Aorta (tissue), 5 donors: ENCODE measurements around the gene SELENOS. TPM values are rescaled to one million over a fixed set of nuclear protein-coding genes. Genes with fewer than 3 reads are reported as not detected.

Source experiments
- ATAC-seq: fragments of 200-7000 bp; cut with Tn5 transposase; one replicate; pipeline ENCODE4 v1.9.1; 2022; ENCODE audit warnings: moderate library complexity; ENCODE audit not compliant: low FRiP score
- DNase-seq, 2 donors: peaks; one replicate each; pipeline ENCODE4 v3.0.0-alpha.2; 2020
- H3K27ac ChIP-seq, 2 donors: one replicate each; pipeline ENCODE4 v1.5.1; 2013; ENCODE audit warnings: low read length in 2 of 2, mild to moderate bottlenecking in 2 of 2, moderate library complexity in 2 of 2, control low read depth in 1 of 2, inconsistent platforms in 1 of 2, low read depth in 1 of 2
- H3K27me3 ChIP-seq, 2 donors: one replicate each; pipeline ENCODE4 v1.6.1; 2013; ENCODE audit warnings: control low read depth in 1 of 2, low read length in 1 of 2, mild to moderate bottlenecking in 1 of 2, moderate library complexity in 1 of 2; ENCODE audit not compliant: insufficient read depth in 2 of 2, control insufficient read depth in 1 of 2
- H3K36me3 ChIP-seq, 2 donors: one replicate each; pipeline ENCODE4 v1.6.1; 2013; ENCODE audit warnings: control low read depth in 1 of 2, low read length in 1 of 2, mild to moderate bottlenecking in 1 of 2; ENCODE audit not compliant: insufficient read depth in 2 of 2, control insufficient read depth in 1 of 2
- H3K4me1 ChIP-seq, 2 donors: one replicate each; pipeline ENCODE4 v1.6.1; 2013; ENCODE audit warnings: low read length in 2 of 2, control low read depth in 1 of 2, mild to moderate bottlenecking in 1 of 2, moderate library complexity in 1 of 2; ENCODE audit not compliant: insufficient read depth in 2 of 2, control insufficient read depth in 1 of 2
- H3K4me3 ChIP-seq, 2 donors: one replicate each; pipeline ENCODE4 v1.5.1; 2013; ENCODE audit warnings: low read length in 2 of 2, control low read depth in 1 of 2, mild to moderate bottlenecking in 1 of 2
- H3K9me3 ChIP-seq: one replicate; pipeline ENCODE4 v1.6.1; 2013; ENCODE audit warnings: mild to moderate bottlenecking, low read length; ENCODE audit not compliant: control insufficient read depth
- whole genome bisulfite sequencing, 2 donors: extraction: QIAGEN DNeasy Blood & Tissue Kit; methylation state at CpG; one replicate each; pipeline ENCODE4 v1.1.7; 2013; 5-methylcytosine and 5-hydroxymethylcytosine counted together
- intact Hi-C, 2 donors: fragments of 100-400 bp; cut with DNase I; formaldehyde crosslinking; loops; one replicate each; pipeline versions ENCODE4 v1.14.2 to v1.15.0; 2022
- polyA plus RNA-seq, 2 donors: library from polyadenylated mRNA; stranded (reverse); fragments of 200-250 nt; gene quantifications; one replicate each; pipeline ENCODE4 v1.2.3, GENCODE V29; 2013
- total RNA-seq, 2 donors: library from RNA; stranded (reverse); fragmentation: NEBNext Ultra II Directional; extraction: Animal tissue kit (Norgen Biotek cat#: 25700); gene quantifications; one replicate each; pipeline ENCODE4 v1.2.1, GENCODE V29; 2021
- donor health status: healthy with polysubstance abuse.
- donor health status: Bipolar disorder and iron deficiency.
- donor health status: DM: no; HTN: no; CAD: no.
- donor health status: DM: no; HTN: no; CAD: no.
- donor health status: DM: yes; HTN: yes; CAD: no.

SELENOS gene
- total and polyA plus RNA-seq, 4 donors: 69.0 to 123 (median 94.7) TPM

- WGBS, 2 donors: 22 to 27% methylated on average over 7 of the region's 7 CpGs
- Histone ChIP-seq H3K4me3 (no peak overlapping the region), H3K4me1 (peaks cover 2 to 8% of the 10 kb centered on the region in 2 donors), H3K27me3 (no peaks in the 10 kb centered on the region), H3K9me3 (no peaks in the 10 kb centered on the region), H3K27ac (no peak overlapping the region), H3K36me3 (no peaks in the 10 kb centered on the region)
- intact Hi-C loops: no loop called here
- ATAC-seq (no peak), DNase-seq (no peak)
Observed at GRCh38 chr15:101244036-101244781, 33.1 kb downstream of the SELENOS start.

GRCh38 chr15:101243420-101243819 is 33.9 kb downstream of the SELENOS start:
- H3K27ac ChIP-seq: no peak overlapping the region
- WGBS, 2 donors: 90 to 91% methylated on average over 9 of the region's 9 CpGs

GRCh38 chr15:101242999-101243336 is 34.3 kb downstream of the SELENOS start:
- ATAC-seq (no peak), DNase-seq (no peak)
- H3K9me3 ChIP-seq: no peaks in the 10 kb centered on the region
- intact Hi-C loops: no loop called here
- H3K4me1 ChIP-seq: peaks cover 2 to 8% of the 10 kb centered on the region in 2 donors
- no peak overlapping the region for H3K27ac ChIP-seq
- H3K27me3 ChIP-seq: no peaks in the 10 kb centered on the region
- no peak overlapping the region for H3K4me3 ChIP-seq
- H3K36me3 ChIP-seq: no peaks in the 10 kb centered on the region
- WGBS, 2 donors: 39 to 54% methylated on average over 6 of the region's 6 CpGs

More at GRCh38 chr15:101243420-101243819, 33.9 kb downstream of the SELENOS start:
- ATAC-seq (no peak), DNase-seq (no peak)
- Histone ChIP-seq H3K27me3 (no peaks in the 10 kb centered on the region), H3K9me3 (no peaks in the 10 kb centered on the region), H3K4me1 (peaks cover 2 to 8% of the 10 kb centered on the region in 2 donors), H3K36me3 (no peaks in the 10 kb centered on the region), H3K4me3 (no peak overlapping the region)
- intact Hi-C loops: no loop called here

GRCh38 chr15:101242160-101242998 is 34.9 kb downstream of the SELENOS start:
- Histone ChIP-seq H3K27ac (no peak overlapping the region), H3K27me3 (no peaks in the 10 kb centered on the region), H3K36me3 (no peaks in the 10 kb centered on the region), H3K4me1 (peaks cover 2 to 8% of the 10 kb centered on the region in 2 donors), H3K4me3 (no peak overlapping the region), H3K9me3 (no peaks in the 10 kb centered on the region)
- 47 to 50% methylated on average over 12 of the region's 12 CpGs for WGBS, 2 donors
- DNase-seq (no peak), ATAC-seq (peak; percentile 49)
- intact Hi-C loops: no loop called here

- H3K36me3 ChIP-seq: no peaks in the 10 kb centered on the region
- intact Hi-C loops: no loop called here
- no peaks in the 10 kb centered on the region for H3K27me3 ChIP-seq
- peak; percentile 63 for ATAC-seq
- peaks cover under 1 to 2% of the 10 kb centered on the region in 2 donors for H3K4me1 ChIP-seq
- no peaks in the 10 kb centered on the region for H3K9me3 ChIP-seq
- no peak overlapping the region for H3K4me3 ChIP-seq
- DNase-seq: no peak
- no peak overlapping the region for H3K27ac ChIP-seq
- 29 to 48% methylated on average over 5 of the region's 5 CpGs for WGBS, 2 donors
Observed at GRCh38 chr15:101240358-101240757, 36.9 kb downstream of the SELENOS start.

- no peaks in the 10 kb centered on the region for H3K9me3 ChIP-seq
- DNase-seq (no peak), ATAC-seq (no peak)
- H3K27me3 ChIP-seq: no peaks in the 10 kb centered on the region
- peaks cover 0 to 2% of the 10 kb centered on the region in 2 donors for H3K4me1 ChIP-seq
- no peaks in the 10 kb centered on the region for H3K36me3 ChIP-seq
- 81% methylated on average over 6 of the region's 6 CpGs for WGBS, 2 donors
- intact Hi-C loops: no loop called here
- no peak overlapping the region for H3K4me3 ChIP-seq
- H3K27ac ChIP-seq: no peak overlapping the region
Observed at GRCh38 chr15:101239724-101240136, 37.6 kb downstream of the SELENOS start.

- H3K27me3 ChIP-seq: no peaks in the 10 kb centered on the region
- H3K9me3 ChIP-seq: no peaks in the 10 kb centered on the region
- no peak for DNase-seq
- WGBS, 2 donors: 90 to 93% methylated on average over 12 of the region's 12 CpGs
- no peak overlapping the region for H3K4me3 ChIP-seq
- H3K27ac ChIP-seq: no peak overlapping the region
- no peaks in the 10 kb centered on the region for H3K36me3 ChIP-seq
- intact Hi-C loops: no loop called here
- H3K4me1 ChIP-seq: peaks cover 0 to 4% of the 10 kb centered on the region in 2 donors
- ATAC-seq: no peak
Observed at GRCh38 chr15:101237251-101237650, 40.0 kb downstream of the SELENOS start.

GRCh38 chr15:101233651-101234280 is 43.5 kb downstream of the SELENOS start:
- Histone ChIP-seq H3K4me1 (peaks cover 0 to 4% of the 10 kb centered on the region in 2 donors), H3K9me3 (no peaks in the 10 kb centered on the region), H3K27me3 (no peaks in the 10 kb centered on the region), H3K36me3 (no peaks in the 10 kb centered on the region), H3K27ac (no peak overlapping the region), H3K4me3 (no peak overlapping the region)
- ATAC-seq (no peak), DNase-seq (no peak)
- intact Hi-C loops: no loop called here
- WGBS, 2 donors: 75 to 86% methylated on average over 5 of the region's 5 CpGs
